ENCODE measurements around the gene PAX1.

The PAX1 gene

GRCh38 chr20:21703717-21704407 is 1.6 kb upstream of the PAX1 start:
- ATAC-seq (no peak), DNase-seq (no peak)

DNA sequence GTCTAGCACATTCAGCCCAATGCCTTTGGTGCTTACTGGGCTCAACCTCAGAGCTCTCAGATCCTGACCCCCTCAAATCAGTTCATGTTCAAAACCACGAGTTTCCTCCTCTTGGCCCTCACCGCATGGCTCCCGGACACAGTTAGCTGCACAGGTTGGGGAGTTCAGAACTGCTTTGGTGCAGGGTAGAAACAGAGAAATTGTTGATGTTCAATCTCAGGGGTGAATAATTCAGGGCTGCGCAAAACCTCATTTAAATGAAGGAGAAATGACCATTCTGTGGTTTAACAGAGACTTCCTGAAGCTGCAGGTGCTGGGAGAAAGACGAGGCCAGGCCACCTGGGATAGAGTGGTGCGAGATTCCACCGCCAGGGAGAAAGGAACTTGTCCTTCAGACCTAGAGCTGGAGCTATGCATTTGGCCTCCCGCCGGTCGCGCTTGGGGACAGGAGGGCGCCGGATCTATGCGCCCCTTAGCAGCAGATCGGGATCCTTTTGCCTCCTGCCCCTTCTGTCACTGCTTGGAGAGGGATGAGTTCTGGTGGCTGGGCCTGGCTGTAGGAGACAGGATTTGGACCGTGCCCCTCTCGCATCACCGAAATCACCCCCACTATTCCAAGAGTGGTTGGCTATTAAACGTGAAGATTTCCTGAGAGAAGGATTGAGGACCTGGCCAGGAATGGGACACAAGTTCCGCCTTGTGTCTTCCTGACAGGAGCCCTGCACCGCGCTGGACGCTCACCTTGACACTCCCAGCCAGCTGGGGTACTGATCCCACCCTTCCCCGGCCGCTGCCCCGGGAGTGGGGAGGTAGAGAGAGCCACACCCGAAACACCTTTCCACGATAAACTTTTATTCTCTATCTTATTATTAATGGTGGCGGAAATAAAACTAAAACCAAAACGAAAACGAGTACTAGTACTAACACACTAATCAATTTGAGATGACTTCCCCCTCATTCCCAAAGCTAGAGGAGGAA is 767 bp upstream of the PAX1 start:
- no peak for ATAC-seq
- DNase-seq = no peak

DNA sequence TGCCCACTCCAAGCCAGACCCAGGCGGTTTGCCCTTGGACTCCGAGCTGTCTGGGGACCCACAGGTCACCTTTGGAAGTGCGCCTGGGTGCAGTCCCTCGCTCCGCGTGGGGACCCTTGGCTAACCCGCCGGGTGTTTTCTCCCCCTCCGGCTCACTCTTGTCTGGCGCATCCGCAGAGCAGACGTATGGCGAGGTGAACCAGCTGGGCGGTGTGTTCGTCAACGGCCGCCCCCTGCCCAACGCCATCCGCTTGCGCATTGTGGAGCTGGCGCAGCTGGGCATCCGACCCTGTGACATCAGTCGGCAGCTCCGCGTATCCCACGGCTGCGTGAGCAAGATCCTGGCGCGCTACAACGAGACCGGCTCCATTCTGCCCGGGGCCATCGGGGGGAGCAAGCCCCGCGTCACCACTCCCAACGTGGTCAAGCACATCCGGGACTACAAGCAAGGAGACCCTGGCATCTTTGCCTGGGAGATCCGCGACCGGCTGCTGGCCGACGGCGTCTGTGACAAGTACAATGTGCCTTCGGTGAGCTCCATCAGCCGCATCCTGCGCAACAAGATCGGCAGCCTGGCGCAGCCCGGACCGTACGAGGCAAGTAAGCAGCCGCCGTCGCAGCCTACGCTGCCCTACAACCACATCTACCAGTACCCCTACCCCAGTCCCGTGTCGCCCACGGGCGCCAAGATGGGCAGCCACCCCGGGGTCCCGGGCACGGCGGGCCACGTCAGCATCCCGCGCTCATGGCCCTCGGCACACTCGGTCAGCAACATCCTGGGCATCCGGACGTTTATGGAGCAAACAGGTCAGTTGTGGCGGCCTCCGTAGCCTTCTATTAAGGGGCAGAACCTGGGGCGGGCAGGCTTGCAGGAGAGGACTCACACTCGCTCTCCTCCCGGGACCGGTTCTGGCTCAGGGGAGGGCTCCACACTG is 1.1 kb downstream of the PAX1 start:
- DNase-seq (no peak), ATAC-seq (no peak)

DNA sequence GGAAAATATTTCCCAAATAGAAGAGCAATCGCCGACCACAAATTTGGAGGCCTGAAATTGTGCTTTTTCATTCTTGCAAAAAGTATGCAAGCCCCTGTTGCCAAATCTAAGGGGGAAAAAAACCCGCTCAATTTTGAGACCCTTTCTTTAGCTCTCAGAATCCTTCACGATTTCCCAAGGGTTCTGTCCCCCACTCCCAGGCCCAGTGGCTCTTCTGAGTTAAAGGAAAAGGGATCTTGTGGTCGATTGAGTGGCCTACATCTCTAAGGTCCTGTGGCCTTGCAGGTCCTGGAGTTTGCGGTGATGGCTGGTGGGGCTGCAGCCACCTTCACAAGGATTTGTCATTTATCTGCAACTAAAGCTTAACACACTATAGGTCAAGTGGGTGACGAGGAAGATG is 1.8 kb downstream of the PAX1 start:
- no peak for ATAC-seq
- DNase-seq = no peak

DNA sequence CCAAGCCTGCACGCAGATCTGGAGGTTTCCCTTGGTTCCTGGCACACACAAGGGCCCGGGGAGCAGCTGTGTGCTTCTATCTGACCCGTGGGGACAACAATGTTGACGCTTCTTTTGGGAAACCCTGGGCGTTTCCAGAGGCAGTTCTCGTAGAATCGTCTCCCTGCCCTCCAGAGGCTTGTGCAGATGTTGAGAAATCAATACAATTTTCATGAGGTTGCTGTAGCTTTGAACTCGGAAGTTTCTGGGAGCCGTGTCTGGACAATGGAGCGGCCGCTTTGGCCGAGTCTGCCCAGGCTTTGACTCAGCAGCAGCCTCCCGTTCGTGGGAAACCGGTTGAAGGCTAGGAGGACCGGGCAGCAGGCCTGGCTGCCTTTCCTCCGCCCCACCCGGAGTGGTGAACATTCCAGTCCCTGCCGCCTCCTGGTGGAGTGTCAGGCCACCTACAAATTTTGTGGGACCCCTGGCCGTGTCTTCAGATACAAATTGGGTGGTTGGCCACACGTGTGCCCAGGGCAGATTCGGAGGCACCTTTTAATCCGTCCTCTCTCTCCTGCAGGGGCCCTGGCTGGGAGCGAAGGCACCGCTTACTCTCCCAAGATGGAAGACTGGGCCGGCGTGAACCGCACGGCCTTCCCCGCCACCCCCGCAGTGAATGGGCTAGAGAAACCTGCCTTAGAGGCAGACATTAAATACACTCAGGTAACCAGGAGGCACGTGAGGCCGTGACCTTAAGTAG is 2.7 kb downstream of the PAX1 start:
- DNase-seq (no peak), ATAC-seq (no peak)

GRCh38 chr20:21708738-21709534 is 3.5 kb downstream of the PAX1 start:
- ATAC-seq = no peak
- DNase-seq = no peak

DNA sequence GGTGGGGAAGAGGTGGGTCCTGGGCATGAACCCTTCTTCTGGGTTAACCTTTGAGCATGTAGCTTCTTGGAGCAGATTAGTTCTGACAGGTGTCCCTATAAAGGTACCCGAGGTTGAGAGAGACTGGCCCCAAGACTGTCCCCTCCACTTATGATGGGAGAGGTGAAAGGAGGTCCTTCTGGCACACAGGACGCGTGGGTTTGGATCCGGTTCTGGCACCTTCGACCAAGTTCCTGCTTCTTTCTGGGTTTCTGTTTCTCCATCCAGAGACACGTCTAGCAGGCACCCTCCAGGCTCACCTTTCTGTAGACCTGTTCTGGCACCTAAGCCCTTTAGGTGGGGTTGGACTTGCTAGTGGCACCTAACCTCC is 4.1 kb downstream of the PAX1 start:
- ATAC-seq (no peak), DNase-seq (no peak)

GRCh38 chr20:21710341-21710740 is 4.9 kb downstream of the PAX1 start:
- ATAC-seq = no peak
- no peak for DNase-seq

DNA sequence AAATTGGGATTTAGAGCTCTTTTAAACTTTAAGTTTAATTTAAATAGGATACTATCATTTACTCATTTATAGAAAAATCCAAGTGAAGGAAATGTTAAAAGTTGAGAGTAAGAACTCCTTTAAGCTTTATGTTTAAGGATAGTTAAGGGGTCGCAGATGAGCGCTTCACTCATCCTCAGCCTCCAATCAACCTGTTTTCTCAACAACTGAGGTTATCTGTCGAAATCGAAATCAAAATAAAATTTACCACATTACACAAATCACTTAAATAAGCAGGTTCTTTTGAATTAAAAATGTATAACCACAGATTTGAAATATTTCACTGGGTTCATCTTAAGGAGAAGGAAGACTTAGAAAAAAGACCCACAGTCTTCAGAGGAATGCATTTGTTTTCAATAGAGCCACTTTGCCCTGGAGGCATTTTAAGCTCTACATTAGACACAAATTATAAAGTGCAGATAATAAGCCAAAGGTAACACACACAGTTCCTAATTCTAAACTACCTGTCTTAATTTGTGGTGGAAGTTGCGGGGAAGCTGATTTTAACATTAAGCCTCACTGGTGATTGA is 5.5 kb downstream of the PAX1 start:
- no peak for ATAC-seq
- DNase-seq = no peak

- DNase-seq (no peak), ATAC-seq (no peak)
These were observed 7.1 kb downstream of the PAX1 start for GRCh38 chr20:21712443-21713059.

DNA sequence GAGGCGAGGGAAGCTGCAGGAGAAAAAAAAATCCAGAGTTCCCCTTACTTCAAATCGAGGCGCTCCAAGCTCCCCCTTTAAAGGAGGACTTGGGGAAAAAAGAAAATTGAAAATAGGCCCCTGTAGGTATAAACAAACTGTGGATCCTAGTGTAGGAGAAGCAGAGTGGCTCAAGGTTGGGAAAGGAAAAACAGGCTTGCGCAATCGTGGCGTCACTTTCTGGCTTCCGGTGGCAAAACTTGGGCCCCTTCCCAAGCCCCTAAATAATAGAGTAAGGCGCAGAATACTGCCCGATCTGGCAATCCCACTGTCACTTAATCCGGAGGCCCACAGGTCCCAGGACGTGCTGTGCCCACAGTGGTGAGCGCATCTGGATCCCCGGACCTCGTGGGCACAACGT is 8.0 kb downstream of the PAX1 start:
- DNase-seq (no peak), ATAC-seq (no peak)

GRCh38 chr20:21713901-21714296 is 8.4 kb downstream of the PAX1 start:
- ATAC-seq (no peak), DNase-seq (no peak)

- ATAC-seq (no peak), DNase-seq (no peak)
These were observed 9.1 kb downstream of the PAX1 start for GRCh38 chr20:21714297-21715192.

GRCh38 chr20:21715193-21715881 is 9.9 kb downstream of the PAX1 start:
- no peak for ATAC-seq

DNA sequence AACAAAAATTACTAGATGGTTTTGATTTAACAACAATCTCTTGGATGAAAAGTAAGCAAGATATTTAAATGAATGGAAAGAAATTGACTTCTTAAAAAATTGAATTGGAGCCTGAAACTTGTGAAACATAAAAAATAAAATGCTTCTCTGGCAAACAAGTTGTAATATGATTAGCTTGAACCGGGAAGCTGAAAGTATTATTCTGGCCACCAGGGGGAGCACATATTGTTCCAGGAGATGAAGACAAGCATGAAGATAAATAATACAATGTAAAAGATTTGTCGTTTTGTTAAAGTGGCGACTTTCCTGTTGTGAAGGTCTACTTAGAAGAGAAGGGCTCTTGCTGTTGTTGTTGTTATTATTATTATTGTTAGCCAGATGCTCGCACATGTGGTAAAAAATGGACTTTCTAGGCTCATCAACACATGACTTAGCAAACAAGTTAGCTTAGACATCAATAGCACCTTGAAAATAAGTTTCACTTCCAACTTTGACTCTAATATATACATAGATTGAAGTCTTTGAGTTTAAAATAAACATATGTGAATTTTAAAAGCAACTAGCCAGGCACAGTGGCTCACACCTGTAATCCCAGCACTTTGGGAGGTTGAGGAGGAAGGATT is 14.2 kb downstream of the PAX1 start:
- DNase-seq = peak; percentile 53

More at GRCh38 chr20:21715193-21715881, 9.9 kb downstream of the PAX1 start:
- no peak for DNase-seq

DNA sequence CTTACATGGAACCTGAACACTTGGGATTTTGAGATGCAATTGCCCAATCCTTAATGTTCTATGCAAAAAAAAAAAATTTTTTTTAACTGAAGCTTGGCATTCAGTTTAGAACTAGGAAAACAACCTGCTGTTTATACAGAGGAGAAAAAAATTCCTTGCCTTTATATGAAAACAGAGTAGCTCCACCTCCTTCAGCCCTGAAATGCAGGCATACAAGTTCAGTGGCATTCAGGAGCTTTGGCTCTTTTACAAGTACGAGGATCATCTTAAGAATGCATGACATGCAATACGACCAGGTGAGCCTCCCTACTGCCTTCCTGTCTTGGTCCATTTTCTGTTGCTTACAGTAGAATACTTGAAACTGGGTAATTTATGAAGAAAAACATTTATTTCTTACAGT is 20.4 kb downstream of the PAX1 start:
- DNase-seq = no peak

More for the DNA sequence above, 14.2 kb downstream of the PAX1 start:
- ATAC-seq = no peak

DNA sequence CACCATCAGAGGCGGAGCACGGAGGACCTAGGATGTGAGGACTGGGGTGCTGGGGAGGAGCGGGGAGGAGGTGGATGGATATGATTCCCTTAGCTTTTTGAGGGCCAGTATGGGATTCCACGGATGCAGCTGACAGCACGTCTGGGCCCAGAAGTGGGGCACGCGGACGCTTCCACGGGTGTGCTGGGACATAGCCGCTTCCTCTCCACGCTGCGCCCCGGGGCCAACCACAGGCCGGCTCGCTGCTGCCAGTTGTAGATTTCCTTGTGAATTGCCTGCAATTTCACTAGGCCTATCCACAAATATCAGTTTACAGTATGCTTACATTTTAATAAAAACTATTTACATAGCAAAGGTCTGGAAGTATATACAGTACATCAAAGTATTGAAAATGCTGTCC is 23.9 kb downstream of the PAX1 start:
- DNase-seq = no peak

More for the DNA sequence above, 20.4 kb downstream of the PAX1 start:
- ATAC-seq = no peak

GRCh38 chr20:21739161-21739560 is 33.7 kb downstream of the PAX1 start:
- ATAC-seq (no peak), DNase-seq (no peak)

More for the DNA sequence above, 23.9 kb downstream of the PAX1 start:
- ATAC-seq = no peak

All from stimulated activated naive CD8-positive, alpha-beta T cell treated with anti-CD3 and anti-CD28 coated beads, Interleukin-15, Interleukin-2, amounts not matched to agents 100 U/mL and 50 U/mL, for 24 hours (primary cell).